B cell (primary cell): ENCODE results near the gene CAPN10. TPM values are rescaled to one million over a fixed set of nuclear protein-coding genes. Genes with fewer than 3 reads are reported as not detected.

Experiments used
- ATAC-seq: fragments of 200-7000 bp; cut with Tn5 transposase; one replicate; pipeline ENCODE4 v1.10.0; 2021; ENCODE audit warnings: low read depth, mild to moderate bottlenecking, moderate number of reproducible peaks, moderate library complexity
- CTCF ChIA-PET: fragments of 350-600 bp; sonication (Branson Sonifier 250); formaldehyde crosslinking; loops from one replicate; lab custom pipeline; 2021; ENCODE audit warnings: antibody characterized with exemption, inconsistent platforms; lab: Charles Lee
- POLR2A ChIA-PET: fragments of 350-600 bp; sonication (Branson Sonifier 250); formaldehyde crosslinking; loops from one replicate; lab custom pipeline; 2021; ENCODE audit warnings: antibody characterized with exemption; lab: Charles Lee
- DNase-seq: peaks from one replicate; pipeline ENCODE4 v3.0.0; 2013
- H2AFZ ChIP-seq: 2 replicates; pipeline ENCODE4 v1.6.1; 2012; ENCODE audit warnings: mild to moderate bottlenecking, low read depth, low read length; ENCODE audit not compliant: insufficient read depth, poor library complexity, severe bottlenecking
- H3K27ac ChIP-seq, 2 donors: 1 replicate in 1 of 2; 2 replicates in 1 of 2; pipeline ENCODE4 v1.5.1; 2012 to 2013; ENCODE audit warnings: low read length in 2 of 2, mild to moderate bottlenecking in 2 of 2, moderate library complexity in 1 of 2
- H3K27me3 ChIP-seq, 4 experiments: fragments of 200-600 bp in 1 of 4; sonication (generic) in 1 of 4; replicated peaks in 1 of 4; 1 replicate in 2 of 4; 2 replicates in 2 of 4; pipeline versions ENCODE4 v1.6.1 to v1.7.0; 2013 to 2016; ENCODE audit warnings: low read length in 3 of 4, mild to moderate bottlenecking in 2 of 4, mixed read lengths in 1 of 4, moderate library complexity in 1 of 4; ENCODE audit not compliant: insufficient read depth in 4 of 4, control insufficient read depth in 3 of 4; ENCODE audit errors: control extremely low read depth in 1 of 4
- H3K36me3 ChIP-seq, 2 experiments: replicated peaks in 1 of 2; 1 replicate in 1 of 2; 2 replicates in 1 of 2; pipeline versions ENCODE4 v1.6.1 to v1.7.1; 2013; ENCODE audit warnings: low read length in 1 of 2; ENCODE audit not compliant: insufficient read depth in 2 of 2, control insufficient read depth in 1 of 2; ENCODE audit errors: control extremely low read depth in 1 of 2, extremely low read depth in 1 of 2
- H3K4me1 ChIP-seq, 2 donors: fragments of 200-600 bp in 1 of 2; sonication (generic) in 1 of 2; 1 replicate in 1 of 2; 2 replicates in 1 of 2; pipeline versions ENCODE4 v1.5.1 to v1.6.1; 2013 to 2017; ENCODE audit warnings: low read length in 2 of 2; ENCODE audit not compliant: control insufficient read depth in 2 of 2, insufficient read depth in 2 of 2
- H3K4me2 ChIP-seq: replicated peaks from 2 replicates; pipeline ENCODE3; 2012; ENCODE audit warnings: mild to moderate bottlenecking, low read depth, low read length; ENCODE audit not compliant: poor library complexity, severe bottlenecking
- H3K4me3 ChIP-seq, 5 experiments: fragments of 200-600 bp in 1 of 5; sonication (generic) in 1 of 5; 1 replicate in 3 of 5; 2 replicates in 2 of 5; pipeline versions ENCODE4 v1.5.1 to v1.7.0; 2011 to 2016; ENCODE audit warnings: low read length in 4 of 5, mild to moderate bottlenecking in 4 of 5, low read depth in 2 of 5, control low read depth in 1 of 5, moderate library complexity in 1 of 5; ENCODE audit not compliant: insufficient read depth in 1 of 5; ENCODE audit errors: control extremely low read depth in 1 of 5, extremely low read depth in 1 of 5
- H3K79me2 ChIP-seq: fragments of 200-600 bp; sonication (generic); one replicate; pipeline ENCODE4 v1.6.0; 2016; ENCODE audit warnings: low read length; ENCODE audit not compliant: control insufficient read depth, insufficient read depth
- H3K9ac ChIP-seq: fragments of 200-600 bp; sonication (generic); 2 replicates; pipeline ENCODE4 v1.6.1; 2017; ENCODE audit warnings: mild to moderate bottlenecking, low read length, moderate library complexity
- H3K9me3 ChIP-seq, 3 donors: one replicate each; pipeline versions ENCODE4 v1.6.1 to v1.7.1; 2013; ENCODE audit warnings: low read length in 2 of 3; ENCODE audit not compliant: control insufficient read depth in 2 of 3, insufficient read depth in 1 of 3; ENCODE audit errors: control extremely low read depth in 1 of 3
- H4K20me1 ChIP-seq: 2 replicates; pipeline ENCODE4 v1.6.0; 2012; ENCODE audit warnings: mild to moderate bottlenecking, low read length; ENCODE audit not compliant: insufficient read depth, control insufficient read depth, poor library complexity, severe bottlenecking
- H3K27ac Mint-ChIP-seq: one replicate; pipeline ENCODE4 v1.8.0; 2021; ENCODE audit warnings: mixed read lengths
- H3K27me3 Mint-ChIP-seq: one replicate; pipeline ENCODE4 v1.8.0; 2021; ENCODE audit warnings: mixed read lengths
- H3K4me1 Mint-ChIP-seq: one replicate; pipeline ENCODE4 v1.8.0; 2021; ENCODE audit warnings: mixed read lengths
- H3K4me3 Mint-ChIP-seq: one replicate; pipeline ENCODE4 v1.8.0; 2021; ENCODE audit warnings: mixed read lengths
- H3K9me3 Mint-ChIP-seq: one replicate; pipeline ENCODE4 v1.8.0; 2022; ENCODE audit warnings: mixed read lengths; ENCODE audit not compliant: insufficient read depth
- EZH2 ChIP-seq: IDR thresholded peaks from 2 replicates; pipeline ENCODE4 v1.6.1; 2012; ENCODE audit warnings: borderline replicate concordance, low read depth, mild to moderate bottlenecking, moderate library complexity, low read length; ENCODE audit not compliant: insufficient read depth, poor library complexity, severe bottlenecking
- WGBS: methylation state at CpG from one replicate; pipeline ENCODE4 v1.1.5; 2013; ENCODE audit warnings: missing lambda C conversion rate; ENCODE audit not compliant: insufficient coverage; 5-methylcytosine and 5-hydroxymethylcytosine counted together
- intact Hi-C: fragments of 100-400 bp; cut with micrococcal nuclease; formaldehyde crosslinking; loops from one replicate; pipeline ENCODE4 v1.10.0; 2022
- polyA plus RNA-seq: library from polyadenylated mRNA; depleted of rRNA; stranded (reverse); fragments of >200 nt; gene quantifications from 2 replicates; pipeline ENCODE4 v1.2.3, GENCODE V29; 2012
- total RNA-seq, 2 donors: library from RNA; stranded (reverse); fragments of 120-200 nt in 1 of 2; gene quantifications; 1 replicate in 1 of 2; 2 replicates in 1 of 2; pipeline versions ENCODE4 v1.2.3 to v1.2.4, GENCODE V29; 2013 to 2022
- TF ChIP-seq, protein P1 (sequence below): fragments of 200-600 bp; IDR thresholded peaks from one replicate; pipeline ENCODE4 v1.8.0; 2022; ENCODE audit warnings: antibody characterized with exemption, mild to moderate bottlenecking

The CAPN10 gene
- total and polyA plus RNA-seq, 2 donors (not counting 1 experiment from before 2014, with no cell fraction given) = 73.4 to 92.1 TPM

DNA sequence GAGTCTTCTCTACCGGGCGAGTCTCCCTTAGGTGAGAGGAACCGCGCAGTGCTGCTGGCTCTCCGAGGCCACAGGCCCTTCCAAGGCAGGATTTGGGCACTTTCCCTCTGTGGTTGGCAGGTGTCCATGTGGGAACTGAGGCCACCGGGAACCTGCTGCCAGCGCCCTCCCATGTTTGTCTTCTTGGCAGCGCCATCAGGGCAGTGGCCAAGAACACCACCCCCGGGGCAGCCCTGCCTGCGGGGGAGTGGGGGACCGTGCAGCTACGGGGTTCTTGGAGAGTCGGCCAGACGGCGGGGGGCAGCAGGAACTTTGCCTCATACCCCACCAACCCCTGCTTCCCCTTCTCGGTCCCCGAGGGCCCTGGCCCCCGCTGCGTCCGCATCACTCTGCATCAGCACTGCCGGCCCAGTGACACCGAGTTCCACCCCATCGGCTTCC, 10.0 kb downstream of the CAPN10 start:
- H3K4me3 ChIP-seq = no peak overlapping the region
- H3K9ac ChIP-seq = no peak overlapping the region
- intact Hi-C loops = no loop called here
- WGBS = 88% methylated on average over 22 of the region's 23 CpGs
- Mint-ChIP-seq H3K27ac (no peak overlapping the region), H3K4me3 (no peak overlapping the region), H3K9me3 (no peaks in the 10 kb centered on the region), H3K27me3 (no peaks in the 10 kb centered on the region), H3K4me1 (no peaks in the 10 kb centered on the region)
- no peak overlapping the region for H3K4me2 ChIP-seq
- H3K9me3 ChIP-seq = no peaks in the 10 kb centered on the region
- no peaks in the 10 kb centered on the region for H3K4me1 ChIP-seq
- DNase-seq (no peak), ATAC-seq (no peak)
- TF ChIP-seq EZH2 = no peak
- TF ChIP-seq, protein P1, sequence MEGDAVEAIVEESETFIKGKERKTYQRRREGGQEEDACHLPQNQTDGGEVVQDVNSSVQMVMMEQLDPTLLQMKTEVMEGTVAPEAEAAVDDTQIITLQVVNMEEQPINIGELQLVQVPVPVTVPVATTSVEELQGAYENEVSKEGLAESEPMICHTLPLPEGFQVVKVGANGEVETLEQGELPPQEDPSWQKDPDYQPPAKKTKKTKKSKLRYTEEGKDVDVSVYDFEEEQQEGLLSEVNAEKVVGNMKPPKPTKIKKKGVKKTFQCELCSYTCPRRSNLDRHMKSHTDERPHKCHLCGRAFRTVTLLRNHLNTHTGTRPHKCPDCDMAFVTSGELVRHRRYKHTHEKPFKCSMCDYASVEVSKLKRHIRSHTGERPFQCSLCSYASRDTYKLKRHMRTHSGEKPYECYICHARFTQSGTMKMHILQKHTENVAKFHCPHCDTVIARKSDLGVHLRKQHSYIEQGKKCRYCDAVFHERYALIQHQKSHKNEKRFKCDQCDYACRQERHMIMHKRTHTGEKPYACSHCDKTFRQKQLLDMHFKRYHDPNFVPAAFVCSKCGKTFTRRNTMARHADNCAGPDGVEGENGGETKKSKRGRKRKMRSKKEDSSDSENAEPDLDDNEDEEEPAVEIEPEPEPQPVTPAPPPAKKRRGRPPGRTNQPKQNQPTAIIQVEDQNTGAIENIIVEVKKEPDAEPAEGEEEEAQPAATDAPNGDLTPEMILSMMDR = no peak
- ChIA-PET POLR2A (no interaction called here), CTCF (no interaction called here)
- peaks cover 33% of the 10 kb centered on the region for H3K79me2 ChIP-seq
- peaks cover 0 to 38% of the 10 kb centered on the region in 2 experiments for H3K36me3 ChIP-seq
- H2AFZ ChIP-seq = no peak overlapping the region
- no peaks in the 10 kb centered on the region for H3K27me3 ChIP-seq
- H4K20me1 ChIP-seq = peaks cover 49% of the 10 kb centered on the region
- no peak overlapping the region for H3K27ac ChIP-seq

DNA sequence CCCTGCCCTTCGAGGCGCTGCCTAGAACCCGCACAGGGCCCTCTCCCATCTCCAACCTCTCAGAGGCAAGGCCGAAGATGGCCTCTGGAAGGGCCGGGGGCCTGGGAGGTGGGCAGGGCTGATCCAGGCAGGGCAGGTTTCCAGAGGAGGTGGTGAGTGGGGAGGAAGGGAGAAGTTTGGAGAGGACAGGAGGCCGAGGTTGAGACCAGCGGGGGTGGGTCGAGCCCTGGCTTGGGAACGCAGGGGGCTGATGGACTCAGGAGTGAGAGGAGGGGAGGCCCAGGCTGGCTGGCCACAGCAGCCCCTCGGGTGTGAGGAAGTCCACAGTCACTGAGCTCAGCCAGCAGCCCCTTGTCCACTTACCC, 10.5 kb downstream of the CAPN10 start:
- no peak overlapping the region for H3K4me3 ChIP-seq
- Mint-ChIP-seq H3K4me3 (no peak overlapping the region), H3K9me3 (no peaks in the 10 kb centered on the region), H3K4me1 (no peaks in the 10 kb centered on the region), H3K27ac (no peak overlapping the region), H3K27me3 (no peaks in the 10 kb centered on the region)
- ChIA-PET POLR2A (no interaction called here), CTCF (no interaction called here)
- intact Hi-C loops = no loop called here
- no peaks in the 10 kb centered on the region for H3K27me3 ChIP-seq
- no peak overlapping the region for H3K4me2 ChIP-seq
- TF ChIP-seq EZH2 = no peak
- TF ChIP-seq, protein P1 = no peak
- peaks cover 0 to 35% of the 10 kb centered on the region in 2 experiments for H3K36me3 ChIP-seq
- H3K79me2 ChIP-seq = peaks cover 27% of the 10 kb centered on the region
- H3K9me3 ChIP-seq = no peaks in the 10 kb centered on the region
- no peak overlapping the region for H3K9ac ChIP-seq
- no peak overlapping the region for H2AFZ ChIP-seq
- no peak for ATAC-seq
- no peak for DNase-seq
- WGBS = 94% methylated on average over 6 of the region's 10 CpGs
- no peak overlapping the region for H3K27ac ChIP-seq
- peaks cover 44% of the 10 kb centered on the region for H4K20me1 ChIP-seq
- no peaks in the 10 kb centered on the region for H3K4me1 ChIP-seq
